ENCODE results near the gene ZSCAN16. TPM values are rescaled to one million over a fixed set of nuclear protein-coding genes. Genes with fewer than 3 reads are reported as not detected.

The ZSCAN16 gene
- total RNA-seq, 1 experiment from 2014 or later = 5.3 TPM

- CTCF ChIA-PET = no interaction called here
Observed at GRCh38 chr6:28152531-28152930, 28.1 kb downstream of the ZSCAN16 start.

DNA sequence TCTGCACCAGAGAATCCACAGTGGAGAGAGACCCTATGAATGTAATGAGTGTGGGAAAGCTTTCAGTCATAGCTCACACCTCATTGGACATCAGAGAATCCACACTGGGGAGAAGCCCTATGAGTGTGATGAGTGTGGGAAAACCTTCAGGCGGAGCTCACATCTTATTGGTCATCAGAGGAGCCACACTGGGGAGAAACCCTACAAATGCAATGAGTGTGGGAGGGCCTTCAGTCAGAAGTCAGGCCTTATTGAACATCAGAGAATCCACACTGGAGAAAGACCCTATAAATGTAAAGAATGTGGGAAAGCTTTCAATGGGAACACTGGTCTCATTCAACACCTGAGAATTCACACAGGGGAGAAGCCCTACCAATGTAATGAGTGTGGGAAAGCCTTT is 29.1 kb downstream of the ZSCAN16 start:
- ChIA-PET POLR2A (no interaction called here), CTCF (no interaction called here)
- no peak for DNase-seq (ENCODE audit: low read depth, low spot score)
- in situ Hi-C loops (cut with HindIII; ENCODE audit: low pct_unique_long_range_greater_than_20kb, low sequenced_read_pairs) (no loop called here), intact Hi-C loops (cut with micrococcal nuclease; ENCODE audit: unreplicated experiment) (no loop called here)
- TF ChIP-seq, protein P1, sequence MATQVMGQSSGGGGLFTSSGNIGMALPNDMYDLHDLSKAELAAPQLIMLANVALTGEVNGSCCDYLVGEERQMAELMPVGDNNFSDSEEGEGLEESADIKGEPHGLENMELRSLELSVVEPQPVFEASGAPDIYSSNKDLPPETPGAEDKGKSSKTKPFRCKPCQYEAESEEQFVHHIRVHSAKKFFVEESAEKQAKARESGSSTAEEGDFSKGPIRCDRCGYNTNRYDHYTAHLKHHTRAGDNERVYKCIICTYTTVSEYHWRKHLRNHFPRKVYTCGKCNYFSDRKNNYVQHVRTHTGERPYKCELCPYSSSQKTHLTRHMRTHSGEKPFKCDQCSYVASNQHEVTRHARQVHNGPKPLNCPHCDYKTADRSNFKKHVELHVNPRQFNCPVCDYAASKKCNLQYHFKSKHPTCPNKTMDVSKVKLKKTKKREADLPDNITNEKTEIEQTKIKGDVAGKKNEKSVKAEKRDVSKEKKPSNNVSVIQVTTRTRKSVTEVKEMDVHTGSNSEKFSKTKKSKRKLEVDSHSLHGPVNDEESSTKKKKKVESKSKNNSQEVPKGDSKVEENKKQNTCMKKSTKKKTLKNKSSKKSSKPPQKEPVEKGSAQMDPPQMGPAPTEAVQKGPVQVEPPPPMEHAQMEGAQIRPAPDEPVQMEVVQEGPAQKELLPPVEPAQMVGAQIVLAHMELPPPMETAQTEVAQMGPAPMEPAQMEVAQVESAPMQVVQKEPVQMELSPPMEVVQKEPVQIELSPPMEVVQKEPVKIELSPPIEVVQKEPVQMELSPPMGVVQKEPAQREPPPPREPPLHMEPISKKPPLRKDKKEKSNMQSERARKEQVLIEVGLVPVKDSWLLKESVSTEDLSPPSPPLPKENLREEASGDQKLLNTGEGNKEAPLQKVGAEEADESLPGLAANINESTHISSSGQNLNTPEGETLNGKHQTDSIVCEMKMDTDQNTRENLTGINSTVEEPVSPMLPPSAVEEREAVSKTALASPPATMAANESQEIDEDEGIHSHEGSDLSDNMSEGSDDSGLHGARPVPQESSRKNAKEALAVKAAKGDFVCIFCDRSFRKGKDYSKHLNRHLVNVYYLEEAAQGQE (IDR thresholded peaks at IDR 0.05; ENCODE audit: insufficient read depth in 1 of 2, low read depth in 2 of 2, low read length in 1 of 2) = no peak
- TF ChIP-seq TCF7L2 (IDR thresholded peaks at IDR 0.05; ENCODE audit: low read depth, low read length) (no peak), POLR2AphosphoS5 (IDR thresholded peaks at IDR 0.05; ENCODE audit: low read depth, low read length) (no peak), SIN3A (IDR thresholded peaks at IDR 0.05; ENCODE audit: borderline replicate concordance, insufficient read depth, low read depth, low read length) (no peak)
- TF ChIP-seq, protein P2, sequence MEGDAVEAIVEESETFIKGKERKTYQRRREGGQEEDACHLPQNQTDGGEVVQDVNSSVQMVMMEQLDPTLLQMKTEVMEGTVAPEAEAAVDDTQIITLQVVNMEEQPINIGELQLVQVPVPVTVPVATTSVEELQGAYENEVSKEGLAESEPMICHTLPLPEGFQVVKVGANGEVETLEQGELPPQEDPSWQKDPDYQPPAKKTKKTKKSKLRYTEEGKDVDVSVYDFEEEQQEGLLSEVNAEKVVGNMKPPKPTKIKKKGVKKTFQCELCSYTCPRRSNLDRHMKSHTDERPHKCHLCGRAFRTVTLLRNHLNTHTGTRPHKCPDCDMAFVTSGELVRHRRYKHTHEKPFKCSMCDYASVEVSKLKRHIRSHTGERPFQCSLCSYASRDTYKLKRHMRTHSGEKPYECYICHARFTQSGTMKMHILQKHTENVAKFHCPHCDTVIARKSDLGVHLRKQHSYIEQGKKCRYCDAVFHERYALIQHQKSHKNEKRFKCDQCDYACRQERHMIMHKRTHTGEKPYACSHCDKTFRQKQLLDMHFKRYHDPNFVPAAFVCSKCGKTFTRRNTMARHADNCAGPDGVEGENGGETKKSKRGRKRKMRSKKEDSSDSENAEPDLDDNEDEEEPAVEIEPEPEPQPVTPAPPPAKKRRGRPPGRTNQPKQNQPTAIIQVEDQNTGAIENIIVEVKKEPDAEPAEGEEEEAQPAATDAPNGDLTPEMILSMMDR (IDR thresholded peaks at IDR 0.05) = no peak
- Histone ChIP-seq H3K4me3 (ENCODE audit: low read depth in 2 of 2, low read length in 2 of 2) (no peak overlapping the region), H3K4me1 (ENCODE audit: control insufficient read depth, insufficient read depth, low read length) (no peaks in the 10 kb centered on the region), H3K27me3 (ENCODE audit: control insufficient read depth, insufficient read depth, low read length) (no peaks in the 10 kb centered on the region), H3K36me3 (ENCODE audit: control insufficient read depth, insufficient read depth, low read length) (peaks cover 51% of the 10 kb centered on the region), H3K27ac (ENCODE audit: low read length) (no peak overlapping the region), H3K9me3 (ENCODE audit: control insufficient read depth, insufficient read depth, low read depth, low read length) (peaks cover 52% of the 10 kb centered on the region)
- no peak; the same call in 1 of the 2 replicates for ATAC-seq
- BruUV-seq (replicated peaks) = no TSS peak

More at GRCh38 chr6:28152531-28152930, 28.1 kb downstream of the ZSCAN16 start:
- BruUV-seq (replicated peaks) = no TSS peak
- intact Hi-C loops (cut with micrococcal nuclease; ENCODE audit: unreplicated experiment) (no loop called here), in situ Hi-C loops (cut with HindIII; ENCODE audit: low pct_unique_long_range_greater_than_20kb, low sequenced_read_pairs) (no loop called here)
- POLR2A ChIA-PET = no interaction called here
- DNase-seq (ENCODE audit: low read depth, low spot score) = no peak
- no peaks in the 10 kb centered on the region for H3K4me1 ChIP-seq (ENCODE audit: control insufficient read depth, insufficient read depth, low read length)
- H3K27me3 ChIP-seq (ENCODE audit: control insufficient read depth, insufficient read depth, low read length) = no peaks in the 10 kb centered on the region
- H3K4me3 ChIP-seq (ENCODE audit: low read depth in 2 of 2, low read length in 2 of 2) = no peak overlapping the region
- no peak for ATAC-seq
- no peak for TF ChIP-seq SIN3A (IDR thresholded peaks at IDR 0.05; ENCODE audit: borderline replicate concordance, insufficient read depth, low read depth, low read length)
- no peak for TF ChIP-seq POLR2AphosphoS5 (IDR thresholded peaks at IDR 0.05; ENCODE audit: low read depth, low read length)
- TF ChIP-seq, protein P2 (IDR thresholded peaks at IDR 0.05) = no peak
- TF ChIP-seq TCF7L2 (IDR thresholded peaks at IDR 0.05; ENCODE audit: low read depth, low read length) = no peak
- TF ChIP-seq, protein P1 (IDR thresholded peaks at IDR 0.05; ENCODE audit: insufficient read depth in 1 of 2, low read depth in 2 of 2, low read length in 1 of 2) = no peak
- peaks cover 53% of the 10 kb centered on the region for H3K36me3 ChIP-seq (ENCODE audit: control insufficient read depth, insufficient read depth, low read length)
- peaks cover 52% of the 10 kb centered on the region for H3K9me3 ChIP-seq (ENCODE audit: control insufficient read depth, insufficient read depth, low read depth, low read length)
- no peak overlapping the region for H3K27ac ChIP-seq (ENCODE audit: low read length)
